Stimulated activated CD8-positive, alpha-beta memory T cell treated with anti-CD3 and anti-CD28 coated beads, Interleukin-15, amount 100 ng/mL, for 4 hours (primary cell): Measurements from ENCODE around the gene VEGFB.

ENCODE experiments used
- DNase-seq, 2 donors: peaks; one replicate each; pipeline ENCODE4 v3.0.0-alpha.2; 2020; ENCODE audit warnings: low read depth in 2 of 2

Gene VEGFB

DNA sequence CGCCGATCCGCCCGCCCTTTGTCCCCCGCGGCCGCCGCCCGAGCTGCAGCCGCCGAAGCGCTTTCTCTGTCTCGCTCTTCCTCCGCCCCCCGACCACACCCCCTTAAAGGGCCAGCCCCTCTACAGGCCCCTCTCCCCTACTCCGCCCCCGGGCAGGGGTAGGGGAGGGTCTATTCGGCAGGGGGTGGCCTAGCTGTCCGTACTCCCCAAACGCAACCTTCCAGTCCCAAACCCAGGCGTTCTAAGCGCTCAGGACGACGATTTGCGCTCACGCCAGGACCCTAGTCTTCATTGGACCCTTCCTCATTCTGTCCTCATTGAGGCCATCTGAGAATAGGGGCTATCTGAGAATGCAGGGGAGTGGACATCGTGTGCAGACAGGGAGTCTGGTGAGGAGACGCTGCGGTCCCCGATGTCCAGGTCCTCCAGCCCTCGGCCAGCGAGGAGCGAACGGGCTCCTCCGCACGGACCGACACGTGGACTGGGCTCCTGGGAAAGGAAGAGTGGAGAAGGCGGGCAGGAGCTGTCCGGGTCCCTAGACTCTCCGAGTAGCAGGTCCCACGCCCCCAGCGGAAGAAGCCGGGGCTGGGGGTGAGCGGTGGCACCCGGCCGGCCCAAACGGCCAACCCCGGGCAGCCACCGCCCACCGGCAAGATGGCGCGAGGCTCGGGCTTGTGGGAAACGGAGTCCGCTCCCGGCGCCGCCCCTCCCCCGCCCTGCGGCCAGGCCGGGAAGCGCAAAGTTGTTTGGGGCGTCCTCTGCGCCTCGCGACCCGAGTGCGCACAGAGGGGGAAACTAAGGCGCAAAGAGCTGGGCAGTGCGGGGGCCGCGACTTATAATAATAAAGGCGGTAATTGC, 12.7 kb downstream of the VEGFB start, which contains the start of gene PPP1R14B:
PPP1R14B (minus strand) TSS at position 73 of the 858 bp plus-strand sequence. CDS start 270 bp downstream, outside the sequence.
- DNase-seq: peak; percentile 59 to 65

DNA sequence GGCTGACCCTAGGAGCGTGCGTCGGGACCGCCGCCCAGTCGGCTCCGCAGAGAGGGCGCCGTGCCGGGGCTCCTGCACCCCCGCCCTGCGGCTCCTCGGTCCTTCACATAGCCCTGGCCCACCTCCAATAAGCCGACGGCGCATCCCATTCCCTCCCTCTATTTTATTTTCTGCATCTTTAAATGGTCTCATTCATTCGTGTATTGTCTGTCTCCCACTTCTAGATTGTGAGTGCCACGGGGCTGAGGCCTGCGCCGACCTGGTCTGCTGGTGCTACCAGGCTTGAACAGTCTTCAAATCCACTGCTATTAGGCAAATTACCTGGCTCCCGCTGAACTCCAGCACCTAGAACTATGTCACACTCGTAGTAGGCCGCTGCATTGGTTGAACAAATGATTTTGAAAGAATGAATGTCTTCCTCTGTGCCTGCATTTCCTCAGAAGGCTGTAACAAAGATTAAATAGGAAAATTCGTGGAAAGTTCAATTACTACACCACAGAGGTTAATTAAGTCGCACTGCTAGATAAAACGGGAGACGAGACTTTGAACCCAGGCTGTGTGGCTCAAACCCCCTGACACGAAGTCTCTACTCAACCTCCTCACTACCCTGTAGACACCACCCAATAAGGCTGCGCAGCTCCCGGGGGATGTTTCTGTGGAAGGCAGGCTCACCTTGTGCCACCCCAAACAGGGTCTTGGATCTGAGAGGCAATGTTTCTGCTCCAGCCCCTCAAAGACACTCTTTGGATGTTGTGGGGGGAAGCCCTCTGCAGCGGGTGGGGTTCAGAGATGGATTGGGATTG, 13.5 kb downstream of the VEGFB start:
- DNase-seq: no peak

DNA sequence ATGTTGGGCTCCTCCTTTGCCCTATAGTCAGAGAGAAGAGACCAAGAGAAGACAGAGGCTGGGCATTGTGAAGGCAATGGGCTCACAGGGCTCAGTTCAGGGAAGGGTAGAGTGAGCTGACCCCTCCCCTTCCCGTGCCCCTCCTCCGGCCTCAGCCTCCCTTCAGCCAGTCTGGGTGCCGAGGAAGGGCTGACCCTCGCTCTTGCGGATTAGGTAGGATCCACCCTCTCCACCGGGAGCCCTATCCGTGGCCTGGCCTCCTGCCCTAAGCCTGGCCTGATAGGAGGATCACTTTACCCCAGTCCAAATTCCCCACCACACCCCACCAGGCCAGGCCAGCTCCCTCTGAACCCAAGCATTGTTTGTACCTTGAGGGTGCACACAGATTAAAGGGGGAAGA, 14.2 kb downstream of the VEGFB start:
- DNase-seq: no peak

DNA sequence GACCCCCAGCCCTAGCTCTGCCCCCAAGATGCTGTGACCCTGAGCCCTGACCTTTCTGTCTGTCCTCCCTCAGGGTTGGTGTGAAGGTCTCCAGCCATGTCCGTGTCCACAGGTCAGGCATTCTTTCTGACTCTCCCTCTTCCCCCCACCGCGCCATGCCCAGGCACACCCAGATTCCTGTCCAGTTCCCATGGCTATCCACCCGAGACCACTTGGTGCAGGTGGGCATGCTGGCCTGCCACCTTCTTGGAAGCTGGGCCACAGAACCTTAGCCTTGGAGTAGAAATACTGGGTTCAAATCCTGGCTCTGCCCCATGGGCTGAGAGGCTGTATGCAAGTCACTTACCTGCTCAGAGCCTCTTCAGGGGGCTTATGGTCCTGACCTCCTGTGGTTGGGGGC, 14.7 kb downstream of the VEGFB start:
- DNase-seq: no peak

DNA sequence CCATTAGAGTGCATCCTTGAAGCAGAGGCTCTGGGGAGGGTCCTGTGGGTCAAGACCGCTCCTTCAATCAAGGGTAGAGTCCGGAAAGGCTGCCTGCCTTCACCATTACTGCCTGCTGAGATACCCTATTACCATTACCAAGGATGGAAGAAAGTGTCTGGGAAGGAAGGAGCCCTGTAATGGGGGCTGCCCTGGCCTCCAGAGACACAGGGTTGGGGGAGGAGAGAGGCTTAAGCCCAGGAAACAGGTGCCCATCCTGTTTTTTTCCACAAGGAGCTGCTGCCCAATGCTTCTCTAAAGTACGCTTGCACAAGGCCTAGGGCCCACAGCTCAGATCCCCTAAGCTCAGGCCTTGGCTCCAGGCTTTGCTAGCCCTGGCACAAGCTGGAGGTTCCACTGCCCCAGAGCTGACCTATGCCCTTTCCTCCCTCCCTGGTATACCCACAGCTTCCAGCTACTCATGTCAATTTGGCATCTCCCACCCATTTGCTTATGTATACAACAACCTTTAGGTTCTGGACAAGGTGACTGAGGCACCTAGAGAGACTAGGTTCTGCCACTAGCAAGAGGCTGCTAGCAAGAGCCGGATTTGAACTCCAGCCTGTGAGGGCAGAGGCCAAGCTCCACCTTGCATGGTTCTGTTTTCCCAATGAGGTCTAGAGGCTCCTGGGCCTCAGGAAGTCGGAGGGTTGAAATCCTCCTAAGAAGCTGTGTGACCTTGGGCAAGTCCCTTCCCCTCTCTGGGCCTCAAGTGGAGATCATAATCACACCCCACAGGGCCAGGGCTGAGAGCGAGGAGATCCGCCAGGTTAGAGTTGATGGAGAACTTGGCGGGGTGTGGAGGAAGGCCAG, 15.4 kb downstream of the VEGFB start:
- DNase-seq: no peak

DNA sequence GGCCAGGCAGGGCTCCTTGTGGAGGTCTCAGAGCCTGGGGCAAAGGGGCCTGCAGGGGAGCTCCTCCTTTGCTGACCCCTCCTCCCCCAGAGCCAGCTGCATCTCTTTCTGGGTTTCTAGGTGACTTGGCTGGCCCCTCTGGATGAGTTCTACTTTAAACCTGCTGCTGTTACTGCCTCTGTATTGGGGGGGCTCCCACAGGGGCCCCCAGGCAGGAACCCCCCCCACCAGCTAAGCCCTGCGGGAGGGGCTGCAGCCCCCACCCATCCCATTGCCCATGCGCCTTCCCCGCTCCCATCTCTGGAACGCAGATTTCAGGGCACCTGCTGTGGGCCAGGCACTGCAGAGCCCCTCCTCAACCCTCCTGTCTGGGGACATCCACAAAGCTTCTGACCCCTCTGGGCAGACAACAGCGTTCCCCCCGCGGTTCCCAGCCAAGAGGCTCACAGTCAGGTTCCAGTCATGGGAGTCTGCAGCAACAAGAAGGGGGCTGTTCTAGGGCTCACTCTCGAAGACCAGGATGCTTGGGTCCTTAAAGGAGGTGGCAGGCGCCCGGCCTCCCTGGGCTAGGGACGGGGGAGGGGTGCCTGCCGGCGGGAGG, 16.1 kb downstream of the VEGFB start:
- no peak for DNase-seq

DNA sequence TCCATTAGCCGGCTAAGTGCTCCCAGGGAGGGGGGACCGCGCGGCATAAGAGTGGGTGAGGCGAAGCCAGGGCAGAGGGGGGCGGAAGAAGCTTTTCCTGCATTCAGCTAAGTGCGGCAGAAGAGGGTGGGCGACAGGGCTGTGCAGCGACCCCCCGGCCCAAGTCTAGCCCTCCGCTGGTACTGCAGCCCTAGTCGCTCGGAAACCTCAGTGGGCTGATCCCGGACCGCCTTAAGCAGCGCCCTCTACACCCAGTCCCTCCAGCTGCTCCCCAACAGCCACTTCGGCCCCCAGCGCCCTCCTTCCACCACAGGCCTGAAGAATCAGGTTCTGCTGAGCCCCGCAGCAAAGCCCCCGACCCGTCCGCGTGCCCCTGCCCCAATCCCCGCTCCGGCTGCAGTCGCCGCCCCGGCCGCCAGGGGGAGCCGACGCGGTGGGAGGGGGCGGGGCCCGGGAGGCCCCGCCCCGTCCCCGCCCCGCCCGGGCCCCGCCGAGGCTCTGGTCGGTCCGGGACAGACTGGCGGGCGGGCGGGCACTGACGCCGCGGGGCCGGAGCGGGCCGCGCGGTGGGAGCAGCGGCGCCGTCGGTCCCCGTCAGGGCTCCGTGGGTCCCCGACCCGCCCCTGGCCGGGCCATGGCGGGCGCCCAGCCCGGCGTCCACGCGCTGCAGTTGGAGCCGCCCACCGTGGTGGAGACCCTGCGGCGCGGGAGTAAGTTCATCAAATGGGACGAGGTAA, 16.8 kb downstream of the VEGFB start, which contains the start of gene PLCB3:
PLCB3 (plus strand) TSS at position 515 of the 737 bp plus-strand sequence; CDS start at position 635, 120 bp downstream.
- peak in 1 of 2 donors; percentile 43 for DNase-seq

DNA sequence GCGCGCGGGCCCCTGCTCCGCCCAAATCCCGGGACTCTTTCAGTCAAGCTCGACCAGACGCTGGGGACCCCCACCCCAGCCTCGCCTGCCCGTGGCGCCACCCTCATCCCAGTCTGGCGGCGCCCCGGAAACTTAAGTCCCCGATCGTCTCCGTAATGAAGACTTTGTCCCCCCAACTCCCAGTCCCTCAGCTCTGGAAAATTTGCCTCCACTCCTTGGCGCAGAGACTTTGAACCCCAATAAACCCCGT, 17.3 kb downstream of the VEGFB start:
- no peak for DNase-seq

DNA sequence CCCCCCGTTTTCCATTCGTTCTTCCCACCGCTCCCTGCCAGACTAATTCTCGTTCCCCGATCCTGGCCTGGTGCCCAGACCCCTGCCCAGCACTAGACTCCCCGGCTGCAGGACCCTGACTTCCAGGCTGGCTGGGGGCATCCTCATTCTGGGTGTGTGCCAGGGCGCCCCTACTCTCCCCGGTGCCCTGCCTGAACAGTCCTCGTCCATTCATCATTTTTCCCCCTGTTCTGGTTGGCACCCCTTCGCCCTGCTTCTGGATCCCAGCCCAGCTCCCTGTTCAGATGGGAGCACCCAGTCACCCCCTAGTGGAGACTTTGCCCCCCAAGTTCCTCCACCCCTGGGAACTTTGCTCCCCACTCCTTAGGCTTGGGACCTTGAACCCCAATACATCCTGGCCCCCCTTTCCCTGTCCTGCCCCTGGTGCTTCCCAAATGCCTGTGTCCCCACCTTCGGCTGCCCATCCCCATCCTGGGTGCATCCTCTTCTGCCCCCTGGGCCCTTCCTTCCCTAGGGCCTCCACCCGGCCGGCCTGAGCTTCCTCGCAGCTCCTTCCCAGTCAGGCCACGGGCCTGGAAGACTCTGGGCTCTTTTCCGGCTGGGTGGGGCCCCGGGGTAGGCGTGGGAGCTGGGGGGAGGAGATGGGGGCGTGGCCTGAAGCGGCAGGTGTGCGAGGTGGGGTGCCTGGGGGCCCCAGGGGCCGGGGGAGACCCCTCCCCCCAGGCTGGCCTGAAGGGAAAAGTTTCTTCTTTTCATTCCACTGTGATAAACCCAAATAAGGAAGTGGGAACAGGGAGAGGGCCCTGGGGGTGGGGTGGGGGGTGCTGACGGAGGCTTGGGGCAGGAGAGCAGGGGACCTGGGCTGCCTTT, 17.9 kb downstream of the VEGFB start:
- no peak for DNase-seq

DNA sequence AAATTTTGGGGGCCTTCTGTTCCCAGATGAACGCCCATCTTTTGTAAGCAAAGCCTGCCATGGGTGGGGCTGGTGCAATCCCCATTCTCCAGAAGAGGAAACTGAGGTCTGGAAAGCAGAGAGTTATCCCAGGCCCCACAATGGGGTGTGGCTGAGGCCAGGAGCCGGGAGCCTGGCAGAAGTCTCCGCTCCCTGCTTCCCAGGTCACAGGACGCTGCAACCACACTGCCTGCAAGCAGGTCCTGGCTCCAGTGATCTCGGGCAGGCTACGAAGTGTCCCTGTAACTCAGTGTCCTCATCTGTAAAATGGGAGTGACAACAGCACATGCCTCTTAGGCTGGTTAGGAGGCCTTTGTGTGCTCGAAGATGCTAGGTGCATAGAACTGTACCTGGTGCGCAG, 18.7 kb downstream of the VEGFB start:
- DNase-seq: no peak

DNA sequence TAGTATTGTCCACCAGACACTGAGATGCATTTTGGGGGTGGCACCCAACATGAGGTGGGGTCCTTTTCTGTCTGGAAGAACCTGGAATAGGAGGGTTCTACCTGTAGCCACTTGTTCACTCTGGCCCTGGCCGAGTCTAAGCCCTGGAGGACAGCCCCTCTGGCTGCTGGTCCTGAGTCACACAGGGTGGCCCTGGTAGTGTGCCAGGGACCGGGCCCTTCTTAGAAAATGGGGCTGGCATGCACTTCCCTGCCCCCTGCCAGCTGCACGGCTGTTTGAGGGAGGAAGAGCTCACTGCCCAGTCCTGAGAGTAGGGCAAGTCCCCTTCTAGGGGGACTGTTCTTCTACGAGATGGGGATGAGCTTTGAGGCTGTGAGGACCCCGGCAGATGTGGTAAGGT, 19.1 kb downstream of the VEGFB start:
- DNase-seq: no peak

DNA sequence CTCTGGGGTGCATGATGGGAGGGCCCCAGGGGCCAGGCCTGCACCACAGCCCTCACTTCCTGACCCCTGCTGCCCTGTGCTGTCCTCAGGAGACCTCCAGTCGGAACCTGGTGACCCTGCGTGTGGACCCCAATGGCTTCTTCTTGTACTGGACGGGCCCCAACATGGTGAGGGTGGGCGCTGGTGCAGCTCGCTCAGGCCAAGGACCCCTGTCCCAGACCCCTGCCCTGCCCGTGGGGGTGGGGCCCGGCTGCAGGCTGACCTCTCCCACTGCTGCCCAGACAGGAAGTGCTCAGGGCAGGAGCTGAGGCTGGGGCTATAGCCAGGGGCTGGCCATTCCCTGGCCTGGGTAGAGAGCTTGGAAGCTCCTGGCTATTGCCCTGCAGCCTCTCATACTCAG, 19.9 kb downstream of the VEGFB start:
- no peak for DNase-seq

DNA sequence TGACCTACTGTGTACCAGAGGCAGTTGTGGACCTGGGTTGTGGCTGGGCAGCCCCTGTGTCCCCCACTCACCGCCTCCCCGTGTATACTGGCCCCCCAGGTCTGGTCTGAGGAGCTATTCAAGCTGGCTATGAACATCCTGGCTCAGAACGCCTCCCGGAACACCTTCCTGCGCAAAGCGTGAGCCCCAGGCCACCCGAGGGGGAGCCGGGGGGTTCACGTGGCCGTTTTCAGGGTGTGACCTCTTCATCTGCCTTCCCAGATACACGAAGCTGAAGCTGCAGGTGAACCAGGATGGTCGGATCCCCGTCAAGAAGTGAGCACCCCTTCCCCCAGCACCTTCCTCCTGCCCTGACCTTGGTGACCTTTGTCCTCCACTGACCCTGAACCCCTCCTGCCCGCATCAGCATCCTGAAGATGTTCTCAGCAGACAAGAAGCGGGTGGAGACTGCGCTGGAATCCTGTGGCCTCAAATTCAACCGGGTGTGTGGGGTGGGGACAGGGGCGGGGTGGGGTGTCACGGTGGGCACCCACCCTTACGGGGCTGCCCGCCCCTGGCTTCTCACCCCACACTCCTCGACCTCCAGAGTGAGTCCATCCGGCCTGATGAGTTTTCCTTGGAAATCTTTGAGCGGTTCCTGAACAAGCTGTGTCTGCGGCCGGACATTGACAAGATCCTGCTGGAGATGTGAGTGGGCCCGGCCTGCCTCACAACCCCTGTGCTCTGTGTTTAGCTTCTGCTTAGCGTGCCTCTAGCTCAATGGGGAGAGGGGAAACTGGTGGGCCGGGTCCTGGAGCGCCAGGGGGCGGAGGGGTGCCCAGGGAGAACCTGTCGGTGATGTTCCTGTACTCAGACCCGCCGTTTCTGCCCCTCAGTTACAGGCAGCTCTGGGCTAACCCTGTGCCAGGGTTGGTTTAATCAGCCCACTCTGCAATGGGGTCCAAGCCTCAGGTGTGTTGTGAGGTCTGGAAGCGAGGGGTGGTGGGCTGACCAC, 21.0 kb downstream of the VEGFB start:
- DNase-seq: no peak

DNA sequence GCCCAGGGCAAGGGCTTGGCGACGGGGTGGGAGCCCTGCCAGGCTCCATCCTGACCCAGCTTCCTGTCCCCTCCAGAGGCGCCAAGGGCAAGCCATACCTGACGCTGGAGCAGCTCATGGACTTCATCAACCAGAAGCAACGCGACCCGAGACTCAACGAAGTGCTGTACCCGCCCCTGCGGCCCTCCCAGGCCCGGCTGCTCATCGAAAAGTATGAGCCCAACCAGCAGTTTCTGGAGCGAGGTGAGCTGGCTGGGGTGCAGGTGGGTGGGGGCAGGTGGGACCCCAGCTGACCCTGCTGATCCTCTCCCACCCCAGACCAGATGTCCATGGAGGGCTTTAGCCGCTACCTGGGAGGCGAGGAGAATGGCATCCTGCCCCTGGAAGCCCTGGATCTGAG, 21.9 kb downstream of the VEGFB start:
- no peak for DNase-seq

DNA sequence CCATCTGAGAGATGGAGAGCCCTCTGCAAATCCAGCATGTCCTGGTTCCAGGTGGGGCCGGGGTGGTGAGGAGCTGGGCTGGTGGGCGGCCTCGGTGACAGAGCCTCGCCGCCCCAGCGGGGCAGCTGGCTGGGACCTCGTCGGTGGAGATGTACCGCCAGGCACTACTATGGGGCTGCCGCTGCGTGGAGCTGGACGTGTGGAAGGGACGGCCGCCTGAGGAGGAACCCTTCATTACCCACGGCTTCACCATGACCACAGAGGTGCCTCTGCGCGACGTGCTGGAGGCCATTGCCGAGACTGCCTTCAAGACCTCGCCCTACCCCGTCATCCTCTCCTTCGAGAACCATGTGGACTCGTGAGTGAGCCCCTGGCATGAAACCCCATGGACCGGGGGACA, 24.0 kb downstream of the VEGFB start:
- no peak for DNase-seq

DNA sequence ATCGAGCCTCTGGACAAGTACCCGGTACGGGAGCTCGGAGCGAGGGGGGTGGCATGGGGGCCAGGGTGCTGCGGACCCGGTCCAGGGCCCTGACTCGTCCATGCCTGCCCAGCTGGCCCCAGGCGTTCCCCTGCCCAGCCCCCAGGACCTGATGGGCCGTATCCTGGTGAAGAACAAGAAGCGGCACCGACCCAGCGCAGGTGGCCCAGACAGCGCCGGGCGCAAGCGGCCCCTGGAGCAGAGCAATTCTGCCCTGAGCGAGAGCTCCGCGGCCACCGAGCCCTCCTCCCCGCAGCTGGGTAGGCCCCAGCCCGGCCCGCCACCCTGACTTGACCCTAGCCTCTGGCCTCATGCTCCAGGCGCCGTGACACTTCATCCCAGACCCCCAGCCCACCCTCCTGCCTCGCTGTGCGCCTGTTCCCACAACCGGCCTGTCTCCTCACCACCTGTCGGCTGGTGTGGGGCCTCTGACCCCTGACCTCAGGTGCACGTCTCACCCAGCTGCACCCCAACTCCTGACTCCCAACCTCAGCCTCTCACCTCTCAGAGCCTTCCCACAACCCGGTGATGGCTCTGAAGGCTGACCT, 24.7 kb downstream of the VEGFB start:
- DNase-seq: no peak

DNA sequence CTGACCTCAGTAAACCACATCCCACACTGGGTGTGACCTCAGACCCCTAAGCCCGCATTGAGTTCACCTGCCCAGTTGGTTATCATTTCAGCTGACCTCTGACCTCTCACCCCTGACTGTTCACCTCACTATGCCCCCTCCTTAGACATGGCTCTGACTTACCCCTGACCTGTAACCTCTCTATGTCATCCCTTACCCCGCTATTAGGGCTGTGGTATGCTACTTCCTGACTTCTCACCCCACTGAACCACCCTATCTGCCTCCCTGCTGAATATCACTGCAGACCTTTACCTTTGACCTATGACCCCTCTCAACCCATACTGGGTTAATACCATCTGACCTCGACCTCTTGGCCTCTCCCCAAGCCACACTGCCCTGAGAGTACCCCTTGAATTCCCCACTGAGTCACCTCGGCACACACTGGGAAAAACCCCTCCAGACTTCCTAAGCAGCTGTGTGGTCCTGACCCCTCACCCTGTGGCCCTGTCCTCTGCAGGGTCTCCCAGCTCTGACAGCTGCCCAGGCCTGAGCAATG, 25.2 kb downstream of the VEGFB start:
- no peak for DNase-seq

DNA sequence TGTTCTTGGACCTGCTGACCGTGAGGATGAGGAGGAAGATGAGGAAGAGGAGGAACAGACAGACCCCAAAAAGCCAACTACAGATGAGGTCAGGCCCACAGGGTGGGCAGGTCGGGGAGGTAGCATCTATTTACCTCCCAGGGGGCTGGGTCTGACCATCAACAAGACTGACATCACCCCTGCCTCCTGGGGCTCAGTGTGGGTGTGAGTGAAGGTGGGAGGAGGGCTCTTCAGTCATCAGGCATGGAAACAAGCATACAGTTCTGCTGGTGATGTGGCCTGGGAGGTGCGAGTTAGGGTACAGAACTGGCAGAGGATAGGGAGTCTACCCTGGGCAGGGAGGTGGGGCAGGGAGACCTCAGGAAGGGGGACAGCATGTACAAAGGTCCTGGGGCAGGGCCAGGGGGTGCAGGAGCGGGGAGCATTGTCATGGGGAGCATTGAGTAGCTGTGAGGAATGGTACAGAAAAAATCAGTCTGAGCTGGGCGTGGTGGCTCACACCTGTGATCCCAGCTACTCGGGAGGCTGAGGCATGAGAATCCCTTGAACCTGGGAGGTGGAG, 25.8 kb downstream of the VEGFB start:
- DNase-seq: no peak
